HepG2 (cell line): Measurements from ENCODE around the gene EPB41L5. TPM values are rescaled to one million over a fixed set of nuclear protein-coding genes. Genes with fewer than 3 reads are reported as not detected.

Source experiments
- AFF4 ChIP-seq: sonication (generic); formaldehyde crosslinking; IDR thresholded peaks from 2 replicates; pipeline ENCODE4 v1.4.0; 2020; ENCODE audit warnings: missing genetic modification reagents
- AGO2 ChIP-seq: fragments of 200-400 bp; formaldehyde crosslinking; optimal IDR thresholded peaks from 2 replicates; pipeline ENCODE3; 2017; ENCODE audit warnings: mild to moderate bottlenecking, low read depth, low read length, moderate library complexity
- CBX2 ChIP-seq, 2 experiments: fragments of 200-600 bp in 1 of 2; sonication (generic); formaldehyde crosslinking in 1 of 2; IDR thresholded peaks; 2 replicates each; pipeline versions ENCODE4 v1.7.0 to v1.8.1; 2018 to 2022; ENCODE audit warnings: low read depth in 2 of 2, low read length in 1 of 2, mild to moderate bottlenecking in 1 of 2, missing genetic modification reagents in 1 of 2
- HNF4A ChIP-seq: sonication (generic); formaldehyde crosslinking; IDR thresholded peaks from 2 replicates; pipeline ENCODE4 v1.4.0; 2020; ENCODE audit warnings: missing genetic modification reagents
- MLLT10 ChIP-seq: sonication (generic); formaldehyde crosslinking; IDR thresholded peaks from 2 replicates; pipeline ENCODE4 v1.4.0; 2020; ENCODE audit warnings: missing genetic modification reagents
- MTERF4 ChIP-seq: sonication (generic); formaldehyde crosslinking; IDR thresholded peaks from 2 replicates; pipeline ENCODE4 v1.8.0; 2023; ENCODE audit warnings: mild to moderate bottlenecking, missing genetic modification reagents
- NONO ChIP-seq, 2 experiments: fragments of 450-650 bp in 1 of 2; sonication (generic) in 1 of 2; formaldehyde crosslinking in 1 of 2; IDR thresholded peaks in 1 of 2; conservative IDR thresholded peaks in 1 of 2; 2 replicates each; pipeline versions ENCODE4 v1.6.1 to v1.8.0; 2017 to 2022; ENCODE audit warnings: mild to moderate bottlenecking in 1 of 2, missing genetic modification reagents in 1 of 2, moderate library complexity in 1 of 2
- SRSF9 ChIP-seq: fragments of 200-400 bp; formaldehyde crosslinking; IDR thresholded peaks from 2 replicates; pipeline ENCODE4 v1.6.1; 2018; ENCODE audit warnings: borderline replicate concordance, mild to moderate bottlenecking, low read depth, low read length; ENCODE audit not compliant: insufficient read depth, poor library complexity, severe bottlenecking
- U2AF2 ChIP-seq: fragments of 200-400 bp; formaldehyde crosslinking; IDR thresholded peaks from 2 replicates; pipeline ENCODE4 v1.6.1; 2017; ENCODE audit warnings: low read depth, mild to moderate bottlenecking, low read length
- ZBTB2 ChIP-seq: sonication (generic); formaldehyde crosslinking; IDR thresholded peaks from 2 replicates; pipeline ENCODE4 v1.8.0; 2022; ENCODE audit warnings: low read depth, missing genetic modification reagents
- ZNF256 ChIP-seq: sonication (generic); formaldehyde crosslinking; conservative IDR thresholded peaks from 2 replicates; pipeline ENCODE4 v1.4.0; 2020; ENCODE audit warnings: missing genetic modification reagents
- ZNF331 ChIP-seq: sonication (generic); formaldehyde crosslinking; IDR thresholded peaks from 2 replicates; pipeline ENCODE4 v1.4.0; 2020; ENCODE audit warnings: missing genetic modification reagents
- ZNF580 ChIP-seq: IDR thresholded peaks from 2 replicates; pipeline ENCODE4 v1.6.1; 2016; ENCODE audit warnings: low read depth, borderline replicate concordance
- ZNF652 ChIP-seq: IDR thresholded peaks from 2 replicates; pipeline ENCODE4 v1.6.1; 2016; ENCODE audit warnings: low read depth, borderline replicate concordance
- ZNF687 ChIP-seq: sonication (generic); formaldehyde crosslinking; IDR thresholded peaks from 2 replicates; pipeline ENCODE4 v1.5.1; 2020; ENCODE audit warnings: mild to moderate bottlenecking, missing genetic modification reagents, moderate library complexity
- ZNF724P ChIP-seq: sonication (generic); formaldehyde crosslinking; IDR thresholded peaks from 2 replicates; pipeline ENCODE4 v1.8.0; 2022; ENCODE audit warnings: missing genetic modification reagents, borderline replicate concordance
- polyA plus RNA-seq, 8 experiments: library from polyadenylated mRNA; depleted of rRNA in 3 of 8; stranded (reverse) in 7 of 8; unstranded in 1 of 8; fragments of >200 nt; fragmentation: Illumina TruSeq in 4 of 8; extraction: Trizol in 4 of 8; gene quantifications; 2 replicates each; pipeline versions ENCODE4 v1.2.1 to v1.2.3, GENCODE V29; 2011 to 2016; ENCODE audit warnings: low read depth in 4 of 8, missing spikeins in 1 of 8, mixed read lengths in 1 of 8; ENCODE audit not compliant: insufficient read depth in 1 of 8
- total RNA-seq, 5 experiments: library from RNA; depleted of rRNA; stranded (reverse); fragments of >200 nt; fragmentation: Illumina TruSeq; extraction: Trizol; gene quantifications; 2 replicates each; pipeline ENCODE4 v1.2.3, GENCODE V29; 2016; ENCODE audit warnings: low read depth in 1 of 5

The EPB41L5 gene
- total and polyA plus RNA-seq, 2 of the 13 experiments (the other 11 are each of a cell fraction or from before 2014, with no cell fraction given): 40.5 to 47.5 TPM

- TF ChIP-seq HNF4A (peak; percentile 47), ZNF580 (no peak), ZNF331 (CRISPR knock-in tag) (0 out of 2 replicates have a peak, but pooled peaks have one; percentile 28), ZNF687 (CRISPR knock-in tag) (peak; percentile 43), ZBTB2 (CRISPR knock-in tag) (peak; percentile 49; the same call in 1 of the 2 replicates), MLLT10 (CRISPR knock-in tag) (no peak), AGO2 (no peak), U2AF2 (no peak), MTERF4 (0 out of 2 replicates have a peak, but pooled peaks have one; percentile 45), ZNF256 (CRISPR knock-in tag) (no peak), ZNF724P (CRISPR knock-in tag) (no peak), NONO (IDR thresholded peaks at IDR 0.05) (no peak), NONO (CRISPR knock-in tag; conservative IDR thresholded peaks at IDR 0.05) (peak; percentile 77), AFF4 (CRISPR knock-in tag) (no peak), SRSF9 (no peak), ZNF652 (CRISPR knock-in tag) (no peak), CBX2 (IDR thresholded peaks at IDR 0.05; ENCODE audit: low read depth, low read length) (no peak), CBX2 (CRISPR knock-in tag; IDR thresholded peaks at IDR 0.05; ENCODE audit: low read depth) (no peak)
These were observed 214.5 kb downstream of the EPB41L5 start (continued) for GRCh38 chr2:120227111-120227991.
